Lung (tissue), 12 donors: ENCODE measurements around the gene DDX24. TPM values are rescaled to one million over a fixed set of nuclear protein-coding genes. Genes with fewer than 3 reads are reported as not detected.

ENCODE experiments used
- ATAC-seq: fragments of 200-7000 bp; cut with Tn5 transposase; one replicate; pipeline ENCODE4 v1.9.1; 2020; ENCODE audit warnings: moderate number of reproducible peaks; ENCODE audit not compliant: insufficient read depth, low FRiP score
- DNase-seq, 3 donors: peaks; one replicate each; pipeline ENCODE4 v3.0.0-alpha.2; 2013 to 2017
- H3K27ac ChIP-seq, 2 donors: one replicate each; pipeline ENCODE4 v1.5.1; 2013; ENCODE audit warnings: mild to moderate bottlenecking in 2 of 2, moderate library complexity in 2 of 2, control low read depth in 1 of 2, inconsistent platforms in 1 of 2, low read depth in 1 of 2, low read length in 1 of 2
- H3K27me3 ChIP-seq, 3 donors: one replicate each; pipeline ENCODE4 v1.5.1; 2013; ENCODE audit warnings: low read length in 2 of 3; ENCODE audit not compliant: control insufficient read depth in 3 of 3, insufficient read depth in 3 of 3
- H3K36me3 ChIP-seq, 4 donors: one replicate each; pipeline ENCODE4 v1.5.1; 2013; ENCODE audit warnings: low read length in 4 of 4, mild to moderate bottlenecking in 1 of 4, moderate library complexity in 1 of 4; ENCODE audit not compliant: control insufficient read depth in 4 of 4, insufficient read depth in 4 of 4
- H3K4me1 ChIP-seq, 5 donors: one replicate each; pipeline ENCODE4 v1.5.1; 2013; ENCODE audit warnings: low read length in 5 of 5, mild to moderate bottlenecking in 2 of 5, moderate library complexity in 1 of 5; ENCODE audit not compliant: control insufficient read depth in 5 of 5, insufficient read depth in 5 of 5
- H3K4me3 ChIP-seq: one replicate; pipeline ENCODE4 v1.5.1; 2013; ENCODE audit warnings: mild to moderate bottlenecking, control low read depth, moderate library complexity
- H3K9ac ChIP-seq, 2 donors: one replicate each; pipeline ENCODE4 v1.5.1; 2013; ENCODE audit warnings: low read length in 2 of 2, control low read depth in 1 of 2; ENCODE audit not compliant: insufficient read depth in 1 of 2
- H3K9me3 ChIP-seq, 4 donors: one replicate each; pipeline ENCODE4 v1.5.1; 2013; ENCODE audit warnings: low read length in 3 of 4, mild to moderate bottlenecking in 1 of 4, moderate library complexity in 1 of 4; ENCODE audit not compliant: control insufficient read depth in 4 of 4, insufficient read depth in 3 of 4
- CTCF ChIP-seq: IDR thresholded peaks from 2 replicates; pipeline ENCODE4 v1.5.1; 2012; ENCODE audit warnings: mild to moderate bottlenecking; ENCODE audit errors: control extremely low read depth, extremely low read depth
- WGBS, 2 donors: extraction: QIAGEN DNeasy Blood & Tissue Kit; methylation state at CpG; one replicate each; pipeline ENCODE4 v1.1.7; 2013; 5-methylcytosine and 5-hydroxymethylcytosine counted together
- polyA plus RNA-seq, 2 donors: library from polyadenylated mRNA; stranded (reverse); fragments of 200-250 nt; gene quantifications; one replicate each; pipeline ENCODE4 v1.2.1, GENCODE V29; 2013
- total RNA-seq, 2 donors: library from RNA; depleted of rRNA in 1 of 2; stranded (reverse); fragments of >200 nt in 1 of 2; gene quantifications; one replicate each; pipeline ENCODE4 v1.2.1, GENCODE V29; 2014 to 2021
- donor health status: control.
- donor health status: control.
- donor health status: Bipolar disorder and iron deficiency.
- donor health status: healthy.
- donor health status: DM: yes; HTN: yes; CAD: no.

DDX24 gene
- total and polyA plus RNA-seq, 4 donors = 78.4 to 138 (median 107) TPM

GRCh38 chr14:94021001-94021400 lies 60.0 kb downstream of the DDX24 start:
- WGBS, 2 donors = 66 to 82% methylated on average over 2 of the region's 2 CpGs
- no peak for TF ChIP-seq CTCF
- Histone ChIP-seq H3K27me3 (no peaks in the 10 kb centered on the region), H3K4me3 (no peak overlapping the region), H3K27ac (no peak overlapping the region), H3K9me3 (no peaks in the 10 kb centered on the region), H3K36me3 (no peaks in the 10 kb centered on the region), H3K9ac (no peak overlapping the region), H3K4me1 (no peaks in the 10 kb centered on the region)
- DNase-seq = no peak
- ATAC-seq = no peak

GRCh38 chr14:94020267-94020666 lies 60.7 kb downstream of the DDX24 start:
- Histone ChIP-seq H3K27ac (no peak overlapping the region), H3K4me3 (no peak overlapping the region), H3K27me3 (no peaks in the 10 kb centered on the region), H3K9ac (no peak overlapping the region), H3K4me1 (no peaks in the 10 kb centered on the region), H3K36me3 (no peaks in the 10 kb centered on the region), H3K9me3 (no peaks in the 10 kb centered on the region)
- no peak for TF ChIP-seq CTCF
- WGBS, 2 donors = 83 to 86% methylated on average over 4 of the region's 4 CpGs
- no peak for DNase-seq
- no peak for ATAC-seq

GRCh38 chr14:94019329-94019728 lies 61.7 kb downstream of the DDX24 start:
- WGBS, 2 donors = 71 to 79% methylated on average over 6 of the region's 6 CpGs
- TF ChIP-seq CTCF = no peak
- Histone ChIP-seq H3K36me3 (no peaks in the 10 kb centered on the region), H3K27ac (no peak overlapping the region), H3K4me1 (no peaks in the 10 kb centered on the region), H3K27me3 (peaks cover 0 to 3% (median 0%) of the 10 kb centered on the region in 3 donors), H3K4me3 (no peak overlapping the region), H3K9me3 (no peaks in the 10 kb centered on the region), H3K9ac (no peak overlapping the region)
- ATAC-seq (no peak), DNase-seq (peak in 1 of 3 donors; percentile 23)

- Histone ChIP-seq H3K9ac (no peak overlapping the region), H3K27ac (no peak overlapping the region), H3K9me3 (no peaks in the 10 kb centered on the region), H3K4me3 (no peak overlapping the region), H3K27me3 (peaks cover 0 to 3% (median 0%) of the 10 kb centered on the region in 3 donors), H3K4me1 (no peaks in the 10 kb centered on the region), H3K36me3 (no peaks in the 10 kb centered on the region)
- TF ChIP-seq CTCF = no peak
- DNase-seq = no peak
- no peak for ATAC-seq
- 79 to 83% methylated on average over 8 of the region's 8 CpGs for WGBS, 2 donors
Observed at GRCh38 chr14:94018308-94018707, 62.7 kb downstream of the DDX24 start.
